HG02943 (cell line): ENCODE measurements around the gene CELF4.

Source experiments
- ATAC-seq: cut with Tn5 transposase; IDR thresholded peaks from one replicate; pipeline ENCODE4 v1.9.1; 2021; ENCODE audit warnings: mild to moderate bottlenecking, low read depth, moderate library complexity; ENCODE audit not compliant: unreplicated experiment

The CELF4 gene

DNA sequence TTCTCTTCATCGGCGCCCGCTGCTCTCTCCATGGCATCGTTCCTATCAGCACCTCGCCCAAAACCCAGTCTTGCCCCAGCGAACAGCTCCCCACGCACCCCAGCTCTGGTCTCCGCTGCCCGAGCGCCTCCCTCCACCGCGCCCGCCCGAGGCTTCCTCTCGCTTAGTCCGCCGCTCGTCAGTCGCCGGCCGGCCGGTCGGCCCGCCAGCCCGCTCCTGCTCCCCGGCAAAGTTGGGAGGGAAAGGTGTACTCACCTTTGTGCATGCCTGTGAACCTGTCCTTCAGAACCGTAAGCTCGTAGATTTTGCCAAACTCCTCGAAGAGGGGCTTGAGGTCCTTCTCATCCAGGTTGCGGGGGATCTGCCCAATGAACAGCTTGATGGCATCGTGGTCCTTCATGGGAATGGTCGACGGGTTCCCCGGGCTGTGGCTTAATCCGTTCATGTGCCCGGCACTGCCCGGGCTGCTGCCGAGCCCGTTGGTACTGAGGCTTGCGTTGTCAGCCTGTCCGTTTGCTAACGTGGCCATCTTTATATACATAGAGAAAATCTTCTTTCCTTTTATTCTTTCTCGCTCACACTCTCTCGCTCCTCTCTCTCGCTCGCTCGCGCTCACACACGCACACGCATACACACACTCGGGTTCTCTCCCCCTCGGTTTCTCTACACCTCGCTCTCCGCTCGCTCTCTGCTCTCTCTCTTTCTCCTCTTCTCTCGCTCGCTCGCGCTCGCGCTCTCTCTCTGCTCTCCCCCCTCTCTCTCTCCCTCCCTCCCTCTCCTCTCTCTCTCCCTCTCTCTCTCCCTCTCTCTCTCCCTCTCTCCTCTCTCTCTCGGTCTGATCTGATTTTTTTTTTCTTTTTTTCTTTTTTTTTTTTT, at the start of gene CELF4:
Gene CELF4 (minus strand): TSS at position 698 of the 876 bp plus-strand sequence.
- no peak for ATAC-seq

GRCh38 chr18:37613253-37613565, 47.6 kb upstream of the CELF4 start:
- ATAC-seq: no peak

- no peak for ATAC-seq
Measured at GRCh38 chr18:37612524-37613252, 47.1 kb upstream of the CELF4 start.

DNA sequence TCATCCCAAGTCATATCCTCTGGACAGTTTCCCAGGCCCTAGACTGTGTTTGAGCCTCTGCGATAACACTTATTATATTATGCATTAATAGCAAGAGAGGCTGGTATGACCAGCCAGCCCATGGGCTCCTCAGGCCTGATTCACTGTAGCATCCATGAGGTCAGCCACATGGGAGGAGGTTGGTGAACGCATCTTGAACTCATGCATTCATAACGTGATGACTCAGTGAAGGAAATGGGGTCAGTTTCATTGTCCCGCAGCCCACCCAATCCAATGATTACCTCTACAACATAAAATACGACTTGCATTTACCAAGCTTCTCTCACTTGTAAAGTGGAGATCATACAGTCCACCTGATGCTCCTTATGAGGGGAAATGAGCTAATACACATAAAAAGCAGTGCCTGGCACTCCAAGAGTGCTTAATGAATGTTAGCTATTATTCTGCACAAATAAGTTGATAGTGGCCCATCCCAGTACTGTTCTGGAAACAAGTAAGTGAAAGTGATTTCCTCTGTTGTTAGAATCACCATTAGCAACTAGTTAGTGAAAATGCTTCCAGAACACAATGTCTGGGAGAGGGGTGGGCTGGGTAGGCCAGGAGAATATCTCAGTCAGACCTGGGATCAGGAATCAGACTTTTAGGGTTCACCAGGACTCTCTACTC, 46.1 kb upstream of the CELF4 start:
- ATAC-seq: no peak

- no peak for ATAC-seq
Measured at GRCh38 chr18:37608876-37609275, 43.3 kb upstream of the CELF4 start.

- no peak for ATAC-seq
Measured at GRCh38 chr18:37607281-37607680, 41.7 kb upstream of the CELF4 start.

- no peak for ATAC-seq
Measured at GRCh38 chr18:37604032-37604431, 38.4 kb upstream of the CELF4 start.

DNA sequence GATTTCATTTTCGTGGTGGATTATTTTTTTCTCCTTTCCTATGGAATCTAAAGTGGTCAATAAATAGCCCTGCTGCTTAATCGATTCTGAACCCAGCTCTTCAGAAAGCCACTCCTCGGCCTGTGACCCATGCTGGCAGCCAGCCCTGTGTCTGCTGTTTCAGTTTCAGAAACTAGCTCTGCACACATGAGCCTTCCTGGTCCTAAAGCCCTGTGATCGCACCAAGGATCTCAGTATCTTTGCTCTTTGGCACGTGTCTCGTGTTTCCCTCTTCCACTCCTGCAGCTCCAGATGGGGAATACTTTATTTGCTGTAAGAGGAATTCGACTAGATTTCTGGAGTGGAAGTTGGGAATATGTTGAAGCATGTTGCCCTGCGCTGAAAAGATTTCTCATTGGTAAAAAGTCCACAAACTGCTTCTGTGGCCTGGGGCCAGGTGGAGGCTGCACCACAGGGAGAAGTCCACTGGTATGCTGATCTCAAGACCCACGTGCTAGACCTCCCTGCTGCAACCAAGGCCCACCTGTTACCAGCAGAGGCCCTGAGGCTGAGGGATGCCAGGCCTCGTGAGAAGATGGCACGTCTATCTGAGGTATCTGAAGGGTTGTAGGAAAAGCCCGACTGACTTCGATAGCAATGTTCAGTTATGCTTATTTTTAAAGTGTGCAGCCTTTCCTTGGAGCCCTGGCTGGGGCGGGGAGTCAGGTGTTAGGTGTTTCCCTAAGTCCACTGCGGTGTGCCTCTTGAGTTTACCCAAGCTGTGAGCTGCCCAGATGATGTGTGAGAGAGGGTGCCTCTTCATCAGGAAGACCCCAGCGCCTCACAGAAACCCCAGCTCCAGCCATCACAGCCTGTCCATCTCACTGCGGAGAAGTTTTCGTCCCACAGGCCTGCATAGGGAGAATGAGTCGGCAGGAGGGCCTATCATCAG, 33.6 kb upstream of the CELF4 start:
- ATAC-seq: no peak

GRCh38 chr18:37598396-37598795, 32.8 kb upstream of the CELF4 start:
- no peak for ATAC-seq

DNA sequence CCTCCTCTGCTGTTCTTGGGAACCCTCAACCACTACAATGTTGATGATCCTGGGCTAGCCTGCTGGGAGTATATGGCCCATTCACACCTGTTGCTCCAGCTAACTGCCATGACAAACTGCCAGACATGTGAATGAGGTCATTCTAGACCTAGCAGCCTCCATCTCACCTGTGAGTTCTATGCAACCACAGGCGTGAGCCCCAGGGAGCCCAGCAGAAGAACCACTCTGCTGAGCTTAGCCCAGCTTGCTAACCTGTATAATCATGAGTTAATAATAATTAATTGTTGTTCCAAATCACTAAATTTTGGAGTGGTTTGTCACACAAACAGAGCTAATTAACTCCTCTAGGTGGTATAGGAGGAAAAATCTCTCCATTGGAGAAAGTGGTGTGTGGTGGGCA, 24.7 kb upstream of the CELF4 start:
- no peak for ATAC-seq

DNA sequence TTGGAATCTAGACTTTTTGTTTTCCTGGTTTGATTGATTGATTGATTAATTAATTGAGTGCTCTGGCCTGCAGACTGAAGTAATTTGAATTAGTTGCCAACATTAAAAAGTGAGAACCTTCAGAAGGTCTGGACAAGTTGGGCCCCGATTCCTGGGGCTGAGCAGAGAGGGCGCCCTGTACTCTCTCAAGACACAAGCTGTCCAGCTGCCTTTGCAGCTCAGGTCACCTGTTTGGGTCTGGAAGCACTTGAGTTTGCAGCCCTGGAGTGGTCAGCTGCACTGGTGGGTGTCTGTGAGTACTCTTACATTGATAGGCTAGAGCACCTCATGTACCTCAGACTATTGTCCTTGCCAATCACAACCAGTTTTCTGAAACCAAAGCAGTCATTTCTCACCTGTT, 22.7 kb upstream of the CELF4 start:
- no peak for ATAC-seq

DNA sequence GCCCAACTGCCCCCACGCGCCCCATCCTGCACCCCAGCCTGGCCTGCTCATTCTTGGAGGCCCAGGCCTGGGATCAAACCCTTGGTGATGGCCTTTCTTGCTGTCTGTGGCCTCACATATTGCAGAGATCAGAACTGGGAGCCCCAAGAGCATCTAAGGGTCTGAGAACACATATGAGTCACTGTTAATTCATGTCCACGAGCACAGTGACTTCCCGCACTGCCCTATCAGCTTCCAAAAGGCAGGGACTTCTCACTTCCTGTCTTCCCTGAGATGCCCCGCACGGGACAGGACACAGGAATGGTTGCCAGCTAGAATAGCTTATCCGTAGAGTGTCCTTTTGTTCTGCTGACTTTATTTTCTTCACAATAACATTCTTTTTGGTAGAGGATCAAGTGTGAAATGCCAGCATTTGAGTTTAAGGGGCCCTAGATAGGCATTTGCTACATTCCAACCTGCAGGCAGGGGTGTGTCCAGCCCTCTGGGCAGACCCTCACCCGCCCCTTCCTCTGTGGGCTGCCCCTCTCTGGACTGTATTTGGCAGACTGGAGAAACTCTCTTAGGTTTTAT, 21.1 kb upstream of the CELF4 start:
- no peak for ATAC-seq

- ATAC-seq: no peak
Measured at GRCh38 chr18:37584952-37585695, 19.5 kb upstream of the CELF4 start.

DNA sequence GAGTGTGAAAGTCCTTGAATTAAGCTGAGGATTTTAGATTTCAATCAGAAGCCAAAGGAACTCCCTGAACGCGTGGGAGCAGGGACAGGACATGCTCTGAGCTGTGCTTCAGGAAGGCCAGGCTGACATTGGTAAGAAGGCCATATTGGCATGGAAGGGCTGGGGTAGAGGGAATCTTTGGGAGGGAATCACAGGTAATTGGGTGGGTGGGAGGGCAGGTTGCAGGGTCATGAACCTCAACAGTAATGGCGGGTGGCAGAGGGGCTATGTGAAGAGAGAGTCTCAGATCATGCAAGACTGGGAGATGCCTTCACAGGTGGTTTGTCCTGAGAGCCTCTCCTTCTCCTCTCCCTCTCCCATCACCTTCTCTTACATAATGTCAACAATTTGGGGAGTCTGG, 18.6 kb upstream of the CELF4 start:
- ATAC-seq: no peak

- no peak for ATAC-seq
Measured at GRCh38 chr18:37582261-37582660, 16.7 kb upstream of the CELF4 start.

DNA sequence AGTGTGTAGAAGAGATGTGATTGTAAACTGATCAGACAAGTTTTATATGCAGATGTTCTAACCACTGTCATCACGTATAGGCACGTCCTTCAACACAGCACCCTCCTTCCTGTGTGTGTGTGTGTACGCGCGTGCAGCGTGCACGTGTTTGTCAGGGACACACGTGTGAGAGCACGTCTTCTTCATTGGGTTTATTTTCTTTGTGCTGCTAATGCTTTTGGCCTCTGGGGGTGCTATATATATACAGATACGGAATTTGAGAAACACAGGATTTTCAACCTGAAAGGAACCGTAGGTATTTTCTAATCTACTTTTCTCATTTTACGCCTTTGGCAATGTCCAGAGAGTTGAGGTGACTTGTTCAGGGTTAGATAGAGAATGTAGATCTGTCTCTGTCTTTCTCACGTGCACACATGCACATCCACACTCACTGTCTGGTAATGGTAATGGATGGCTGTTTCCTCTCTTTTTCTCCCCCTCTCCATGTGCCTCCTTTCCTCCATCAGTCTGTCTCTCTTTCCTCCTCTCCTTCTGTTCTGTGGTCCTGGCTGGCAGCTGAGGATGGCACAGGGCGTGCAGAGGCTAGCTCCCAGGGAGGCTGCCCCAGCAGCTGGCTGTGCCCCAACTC, 13.4 kb upstream of the CELF4 start:
- ATAC-seq: no peak

DNA sequence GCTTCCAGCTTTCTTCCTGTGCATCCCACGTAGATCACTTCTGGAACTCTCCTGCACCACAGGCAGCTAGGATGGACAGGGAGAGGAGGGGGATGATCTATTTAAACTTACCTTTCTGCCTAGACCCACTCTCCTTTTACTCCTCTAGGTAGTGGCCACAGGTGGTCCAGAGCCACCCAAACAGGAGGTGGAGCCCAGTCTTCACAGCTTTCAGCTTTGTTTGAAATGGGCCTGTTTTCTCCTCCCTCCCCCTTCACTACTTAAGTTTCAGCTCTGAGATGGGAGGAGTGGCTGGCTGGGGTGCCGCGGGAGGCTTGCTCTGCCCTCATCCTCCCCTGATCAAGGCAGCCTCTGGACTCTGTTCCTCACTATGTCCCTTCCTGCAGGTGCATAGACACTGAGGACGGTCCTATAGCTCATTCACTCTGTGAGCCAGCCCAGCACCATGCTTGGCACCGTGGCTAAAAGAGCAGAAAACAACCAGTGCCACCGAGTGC, 12.6 kb upstream of the CELF4 start:
- no peak for ATAC-seq

GRCh38 chr18:37577051-37577611, 11.5 kb upstream of the CELF4 start:
- ATAC-seq: no peak
